ENCODE data around the gene CRIP2. TPM values are rescaled to one million over a fixed set of nuclear protein-coding genes. Genes with fewer than 3 reads are reported as not detected.

CRIP2 gene
- total and polyA plus RNA-seq, 2 experiments from 2014 or later: 188 to 319 TPM

DNA sequence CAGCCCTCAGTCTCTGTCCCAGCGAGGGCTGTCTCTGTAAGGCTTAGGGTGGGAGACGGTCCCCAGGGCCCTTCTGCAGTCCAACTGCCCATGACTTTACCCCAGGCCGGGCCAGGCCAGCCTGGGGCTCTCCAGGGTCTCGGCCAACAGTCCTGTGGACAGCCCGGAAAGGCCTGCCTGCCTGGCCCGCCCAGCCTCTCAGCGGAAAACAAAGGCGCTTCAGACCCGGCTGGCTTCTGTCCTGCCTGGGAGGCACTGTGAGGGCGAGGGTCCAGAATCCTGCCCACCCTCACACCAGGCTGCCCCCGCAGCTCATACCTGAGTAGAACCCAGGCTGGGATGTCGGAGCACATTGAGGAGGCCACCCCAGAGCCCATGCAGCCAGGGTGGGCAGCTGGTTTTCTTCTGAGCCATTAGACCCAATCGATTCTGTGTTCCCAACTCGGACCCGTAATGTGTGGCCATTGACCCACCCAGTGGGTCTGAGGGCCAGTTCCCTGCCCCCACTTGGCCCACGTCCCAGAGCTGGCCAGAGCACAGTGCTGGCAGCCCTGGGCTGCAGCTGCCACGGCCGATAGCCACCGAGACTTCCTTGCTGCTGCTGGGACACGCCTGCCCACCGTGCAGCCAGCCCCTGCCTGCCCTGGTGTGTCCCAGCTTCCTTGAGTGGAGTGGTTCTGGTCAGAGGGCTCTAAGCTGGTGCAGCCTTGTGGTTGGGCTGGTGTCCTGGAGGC, 1.6 kb downstream of the CRIP2 start:
- Histone ChIP-seq H2AFZ (peak overlapping the region; percentile 43), H3K9me3 (ENCODE audit: low read depth) (no peaks in the 10 kb centered on the region), H3K9me2 (ENCODE audit: insufficient read depth) (no peaks in the 10 kb centered on the region), H3K9ac (peak overlapping the region; percentile 90), H3F3A (ENCODE audit: insufficient read depth) (no peaks in the 10 kb centered on the region), H3K27ac (peak overlapping the region; percentile 86), H3K4me1 (ENCODE audit: insufficient read depth) (peaks cover 15% of the 10 kb centered on the region), H4K20me1 (ENCODE audit: insufficient read depth) (no peaks in the 10 kb centered on the region), H3K27me3 (replicated peaks; ENCODE audit: insufficient read depth) (no peaks in the 10 kb centered on the region), H3K4me3 (peak overlapping the region; percentile 75), H3K36me3 (ENCODE audit: low read depth) (no peaks in the 10 kb centered on the region), H3K79me2 (ENCODE audit: insufficient read depth) (peaks cover 10% of the 10 kb centered on the region), H3K4me2 (ENCODE audit: unreplicated experiment) (peak overlapping the region; percentile 77)
- in situ Hi-C loops (cut with MboI): no loop called here
- 6 to 13% methylated on average over 21 of the region's 21 CpGs for WGBS, 2 experiments (ENCODE audit: low coverage in 1 of 2, low lambda C conversion rate in 2 of 2, missing lambda C conversion rate in 2 of 2)
- TF ChIP-seq EZH2 (IDR thresholded peaks at IDR 0.05; ENCODE audit: insufficient read depth, poor library complexity, severe bottlenecking): no peak
- TF ChIP-seq EZH2phosphoT487 (IDR thresholded peaks at IDR 0.05; ENCODE audit: insufficient read depth, low read depth): no peak
- DNase-seq: peak; percentile 71

GRCh38 chr14:105476831-105477659, 2.4 kb downstream of the CRIP2 start:
- no peak overlapping the region for H2AFZ ChIP-seq

DNA sequence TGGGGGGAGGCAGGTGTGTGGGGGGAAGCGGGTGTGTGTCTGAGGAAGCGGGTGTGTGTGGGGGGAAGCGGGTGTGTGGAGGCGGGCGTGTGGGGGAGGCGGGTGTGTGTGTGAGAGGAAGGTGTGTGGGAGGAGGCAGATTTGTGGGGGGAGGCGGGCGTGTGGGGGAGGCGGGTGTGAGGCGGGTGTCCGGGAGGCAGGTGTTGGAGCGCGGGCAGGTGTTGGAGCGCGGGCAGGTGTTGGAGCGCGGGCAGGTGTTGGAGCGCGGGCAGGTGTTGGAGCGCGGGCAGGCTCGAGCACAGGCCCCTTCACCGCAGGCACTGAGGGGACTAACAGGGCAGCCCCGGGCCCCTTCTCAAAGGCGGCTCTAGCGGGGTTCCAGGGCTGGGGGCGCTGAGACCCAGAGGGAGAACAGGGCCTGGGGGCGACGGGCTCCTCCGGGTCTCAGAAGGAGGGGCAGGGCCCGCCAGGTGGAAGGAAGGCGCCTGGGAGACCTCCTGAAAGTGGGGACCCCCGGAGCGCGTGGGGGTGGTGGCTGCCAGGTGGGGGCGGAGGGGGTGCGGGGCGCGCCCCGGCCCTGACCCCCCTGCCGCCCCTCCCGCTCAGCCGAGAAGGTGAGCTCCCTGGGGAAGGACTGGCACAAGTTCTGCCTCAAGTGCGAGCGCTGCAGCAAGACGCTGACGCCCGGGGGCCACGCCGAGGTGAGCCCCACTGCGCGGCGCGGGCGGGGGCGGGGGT, 3.2 kb downstream of the CRIP2 start:
- H3K27ac ChIP-seq: no peak overlapping the region
- peaks cover 10% of the 10 kb centered on the region for H3K79me2 ChIP-seq (ENCODE audit: insufficient read depth)
- no peak overlapping the region for H3K4me3 ChIP-seq
- no peaks in the 10 kb centered on the region for H3K9me3 ChIP-seq (ENCODE audit: low read depth)
- H3K27me3 ChIP-seq (replicated peaks; ENCODE audit: insufficient read depth): no peaks in the 10 kb centered on the region
- no peak for DNase-seq
- WGBS, 2 experiments (ENCODE audit: low coverage in 1 of 2, low lambda C conversion rate in 2 of 2, missing lambda C conversion rate in 2 of 2): 76 to 100% methylated on average over 2 to 48 of the region's 56 CpGs
- in situ Hi-C loops (cut with MboI): no loop called here
- TF ChIP-seq EZH2 (IDR thresholded peaks at IDR 0.05; ENCODE audit: insufficient read depth, poor library complexity, severe bottlenecking) (no peak), EZH2phosphoT487 (IDR thresholded peaks at IDR 0.05; ENCODE audit: insufficient read depth, low read depth) (no peak)
- no peaks in the 10 kb centered on the region for H3F3A ChIP-seq (ENCODE audit: insufficient read depth)
- H3K9me2 ChIP-seq (ENCODE audit: insufficient read depth): no peaks in the 10 kb centered on the region
- no peak overlapping the region for H2AFZ ChIP-seq
- no peak overlapping the region for H3K9ac ChIP-seq
- no peak overlapping the region for H3K4me2 ChIP-seq (ENCODE audit: unreplicated experiment)
- peaks cover 23% of the 10 kb centered on the region for H3K4me1 ChIP-seq (ENCODE audit: insufficient read depth)
- H4K20me1 ChIP-seq (ENCODE audit: insufficient read depth): no peaks in the 10 kb centered on the region
- no peaks in the 10 kb centered on the region for H3K36me3 ChIP-seq (ENCODE audit: low read depth)

More at GRCh38 chr14:105476831-105477659, 2.4 kb downstream of the CRIP2 start:
- H3K4me1 ChIP-seq (ENCODE audit: insufficient read depth): peaks cover 17% of the 10 kb centered on the region
- H3K36me3 ChIP-seq (ENCODE audit: low read depth): no peaks in the 10 kb centered on the region
- no peaks in the 10 kb centered on the region for H3K9me3 ChIP-seq (ENCODE audit: low read depth)
- peak overlapping the region; percentile 75 for H3K4me3 ChIP-seq
- no peaks in the 10 kb centered on the region for H4K20me1 ChIP-seq (ENCODE audit: insufficient read depth)
- H3K9me2 ChIP-seq (ENCODE audit: insufficient read depth): no peaks in the 10 kb centered on the region
- in situ Hi-C loops (cut with MboI): no loop called here
- no peak for DNase-seq
- H3K79me2 ChIP-seq (ENCODE audit: insufficient read depth): peaks cover 10% of the 10 kb centered on the region
- peak overlapping the region; percentile 90 for H3K9ac ChIP-seq
- peak overlapping the region; percentile 86 for H3K27ac ChIP-seq
- no peaks in the 10 kb centered on the region for H3K27me3 ChIP-seq (replicated peaks; ENCODE audit: insufficient read depth)
- no peak for TF ChIP-seq EZH2 (IDR thresholded peaks at IDR 0.05; ENCODE audit: insufficient read depth, poor library complexity, severe bottlenecking)
- WGBS, 2 experiments (ENCODE audit: low coverage in 1 of 2, low lambda C conversion rate in 2 of 2, missing lambda C conversion rate in 2 of 2): 72% methylated on average over 15 to 16 of the region's 16 CpGs
- no peaks in the 10 kb centered on the region for H3F3A ChIP-seq (ENCODE audit: insufficient read depth)
- peak overlapping the region; percentile 77 for H3K4me2 ChIP-seq (ENCODE audit: unreplicated experiment)
